Measurements from ENCODE around the gene PHAF1.

The PHAF1 gene

GRCh38 chr16:67161595-67162058 is 51.9 kb downstream of the PHAF1 start:
- DNase-seq: no peak

GRCh38 chr16:67162506-67163163 is 52.9 kb downstream of the PHAF1 start:
- no peak for DNase-seq

- DNase-seq: peak in 52 of 56 donors; percentile 14 to 90 (median 72)
Measured at GRCh38 chr16:67163164-67163998, 53.6 kb downstream of the PHAF1 start.

GRCh38 chr16:67163999-67164558 is 54.3 kb downstream of the PHAF1 start:
- DNase-seq: peak in 11 of 56 donors; percentile 50 to 75 (median 60)

GRCh38 chr16:67164599-67165061 is 54.9 kb downstream of the PHAF1 start, which contains the start of gene HSF4:
Gene HSF4 (plus strand): TSS chr16:67164745. CDS start chr16:67164812, 67 bp downstream.
- peak in 34 of 56 donors; percentile 13 to 77 (median 50) for DNase-seq

GRCh38 chr16:67165121-67166078 is 55.7 kb downstream of the PHAF1 start:
- DNase-seq: peak in 2 of 56 donors; percentile 26 to 37

- DNase-seq: no peak
Measured at GRCh38 chr16:67166110-67166547, 56.4 kb downstream of the PHAF1 start.

- no peak for DNase-seq
Measured at GRCh38 chr16:67166598-67167168, 56.9 kb downstream of the PHAF1 start.

GRCh38 chr16:67167588-67167987 is 57.8 kb downstream of the PHAF1 start:
- DNase-seq: no peak

GRCh38 chr16:67169011-67169451 is 59.3 kb downstream of the PHAF1 start:
- no peak for DNase-seq

GRCh38 chr16:67169642-67170167 is 60.0 kb downstream of the PHAF1 start:
- DNase-seq: peak in 14 of 56 donors; percentile 11 to 58 (median 26)

- peak in 41 of 56 donors; percentile 23 to 79 (median 61) for DNase-seq
Measured at GRCh38 chr16:67170168-67170948, 60.6 kb downstream of the PHAF1 start, which contains the start of gene NOL3. Gene NOL3 (plus strand): TSS chr16:67170538.

- no peak for DNase-seq
Measured at GRCh38 chr16:67170949-67171649, 61.4 kb downstream of the PHAF1 start.

- DNase-seq: no peak
Measured at GRCh38 chr16:67173323-67173722, 63.6 kb downstream of the PHAF1 start.

GRCh38 chr16:67173808-67174705 is 64.3 kb downstream of the PHAF1 start:
- peak in 54 of 56 donors; percentile 20 to 92 (median 66) for DNase-seq

GRCh38 chr16:67174706-67175231 is 65.0 kb downstream of the PHAF1 start:
- no peak for DNase-seq

GRCh38 chr16:67176662-67177061 is 66.9 kb downstream of the PHAF1 start:
- no peak for DNase-seq
